Stomach (tissue), 4 donors: Measurements from ENCODE around the gene KRT86.

Experiments used
- CTCF ChIP-seq, 7 experiments: fragments of 450-650 bp in 4 of 7; fragments of 200-600 bp in 3 of 7; sonication (generic) in 3 of 7; IDR thresholded peaks; one replicate each; pipeline ENCODE4 v1.5.1; 2016 to 2019; ENCODE audit warnings: antibody characterized with exemption in 7 of 7, control low read depth in 2 of 7, mild to moderate bottlenecking in 1 of 7
- POLR2A ChIP-seq, 4 donors: fragments of 450-650 bp; IDR thresholded peaks; one replicate each; pipeline ENCODE4 v1.6.1; 2016; ENCODE audit warnings: antibody characterized with exemption in 4 of 4, control low read depth in 2 of 4, mild to moderate bottlenecking in 1 of 4, moderate library complexity in 1 of 4

GRCh38 chr12:52351196-52352059, 77.0 kb downstream of the KRT86 start:
- TF ChIP-seq POLR2A (IDR thresholded peaks at IDR 0.05), result no peak
- TF ChIP-seq CTCF (IDR thresholded peaks at IDR 0.05), result no peak
